ENCODE measurements around the gene CMTM5.
A peak's percentile ranks its signal among the peaks of the same experiment; 100 is the strongest.
"Not testable (repeated sequence)": the region's sequence is repeated elsewhere in the genome, so short reads cannot be mapped to it uniquely, and the experiment has no call there.

Gene CMTM5

DNA sequence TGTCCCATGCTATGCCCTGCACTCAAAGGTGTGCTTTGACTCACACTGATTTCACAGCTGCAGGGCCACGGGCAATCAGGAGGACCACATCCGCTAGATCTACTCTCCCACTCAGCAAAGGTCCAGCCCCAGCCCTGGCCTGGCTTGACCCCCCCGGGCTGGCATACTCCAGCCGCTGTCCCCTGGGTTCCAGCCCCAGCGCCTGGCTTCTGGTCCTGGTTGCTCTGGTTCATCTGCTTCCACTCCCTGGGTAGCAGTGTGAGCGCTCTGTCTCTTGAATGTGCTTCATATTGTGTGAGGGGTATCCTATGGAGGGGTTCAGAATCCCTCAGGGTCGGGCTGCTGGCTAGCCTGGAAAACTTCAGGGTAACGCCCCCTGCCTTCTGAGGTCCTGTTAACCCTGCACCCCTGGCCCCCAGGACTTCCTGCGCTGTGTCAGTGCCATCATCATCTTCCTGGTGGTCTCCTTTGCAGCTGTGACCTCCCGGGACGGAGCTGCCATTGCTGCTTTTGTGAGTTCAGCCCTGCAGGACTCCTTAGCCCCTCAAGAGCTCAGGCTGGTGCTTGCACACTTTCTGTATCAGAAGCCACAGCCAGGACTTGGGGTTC is 1.9 kb downstream of the CMTM5 start:
- no peak for DNase-seq (ENCODE audit: low read depth)

DNA sequence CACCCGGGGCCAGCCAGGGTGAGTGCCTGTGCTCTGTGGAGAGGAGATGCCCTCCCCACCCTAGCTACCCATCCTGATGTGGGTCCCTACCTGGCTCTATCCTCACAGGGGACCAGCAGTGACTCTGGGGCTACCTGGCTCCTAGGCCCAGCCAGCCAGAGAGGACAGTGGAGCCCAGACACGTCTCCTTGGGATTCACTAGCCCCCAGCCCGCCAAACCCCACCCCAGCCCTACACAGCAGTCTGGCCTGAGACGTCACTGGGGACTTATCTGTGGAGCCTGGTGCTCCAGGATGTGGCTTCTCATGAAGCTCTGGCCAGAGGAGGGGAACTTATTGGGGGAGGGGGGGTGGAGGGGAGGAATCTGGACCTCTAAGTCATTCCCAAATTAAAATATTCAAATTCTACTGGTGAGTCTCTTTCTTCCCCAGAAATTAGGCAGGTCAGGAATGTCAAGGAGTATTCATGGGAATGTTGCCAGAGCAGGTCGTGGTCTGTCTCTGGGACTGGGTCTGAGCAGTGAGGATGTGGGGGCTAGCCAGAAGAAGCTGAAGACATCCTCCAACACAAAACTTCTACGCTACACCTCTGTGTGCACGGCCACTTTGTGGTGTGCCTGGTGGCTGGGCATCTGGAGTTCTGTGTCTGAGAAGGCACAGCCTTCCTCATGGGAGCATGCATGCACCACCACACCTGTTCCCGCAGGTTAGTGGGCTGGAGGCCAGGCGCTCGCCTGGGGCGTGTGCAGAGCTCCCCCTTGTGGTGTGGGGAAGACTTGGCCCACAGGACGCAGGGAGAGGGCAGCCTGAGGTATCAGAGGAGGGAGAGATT is 2.7 kb downstream of the CMTM5 start:
- peak; percentile 23 for DNase-seq (ENCODE audit: low read depth)

DNA sequence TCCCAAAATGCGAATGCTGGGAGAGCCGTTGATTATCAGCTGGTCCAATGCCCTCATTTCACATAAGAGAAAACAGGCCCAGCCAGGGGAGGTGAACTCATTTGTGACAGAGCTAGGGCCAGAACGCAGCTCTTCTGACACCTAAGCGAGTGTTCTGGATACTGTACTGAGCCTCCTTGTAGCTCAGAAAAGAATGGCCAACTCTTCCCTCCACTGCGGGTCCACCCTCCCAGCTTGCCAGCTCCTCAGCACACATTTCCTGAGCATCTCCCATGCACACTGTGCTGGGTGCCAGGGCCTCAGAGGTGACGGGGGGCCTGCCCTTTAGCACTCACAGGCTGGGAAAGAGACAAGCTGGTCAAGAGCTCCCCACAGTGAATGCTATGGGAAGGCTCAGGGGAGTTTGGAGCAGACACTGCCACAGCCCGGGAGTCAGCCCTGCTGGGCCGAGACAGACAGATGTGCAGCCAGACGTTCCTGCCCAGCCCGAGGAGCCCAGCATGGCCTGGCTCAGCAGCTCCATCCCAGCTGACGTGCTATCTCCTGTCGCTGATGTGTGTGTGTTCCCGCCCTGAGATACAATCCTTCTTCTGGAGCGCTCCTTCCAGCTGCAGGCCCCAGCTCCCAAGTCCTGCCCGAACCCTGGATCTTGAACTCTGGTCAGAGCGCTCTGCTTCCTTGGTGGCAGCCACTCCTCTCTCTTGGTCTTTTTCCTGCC is 3.5 kb downstream of the CMTM5 start:
- DNase-seq (ENCODE audit: low read depth) = no peak

DNA sequence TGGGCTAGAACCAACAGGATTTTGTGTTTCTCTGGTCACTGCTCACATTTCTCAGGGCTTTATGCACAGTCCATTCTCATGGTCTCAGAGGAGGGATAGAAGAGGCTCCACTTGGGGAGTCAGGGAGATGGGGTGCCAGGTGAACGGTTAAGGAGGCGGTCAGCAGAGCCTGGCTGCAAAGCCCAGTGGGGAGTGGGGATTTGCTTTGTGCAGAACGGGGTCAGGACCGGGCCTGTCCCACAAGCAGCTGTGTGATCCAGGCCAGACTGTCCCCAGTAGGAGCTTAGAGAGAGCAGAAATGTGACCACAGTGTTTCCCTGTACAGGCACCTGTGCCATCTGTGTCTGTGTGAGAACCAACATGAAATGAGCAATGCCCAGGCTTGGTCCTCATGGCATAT is 4.1 kb downstream of the CMTM5 start:
- no peak for DNase-seq (ENCODE audit: low read depth)

DNA sequence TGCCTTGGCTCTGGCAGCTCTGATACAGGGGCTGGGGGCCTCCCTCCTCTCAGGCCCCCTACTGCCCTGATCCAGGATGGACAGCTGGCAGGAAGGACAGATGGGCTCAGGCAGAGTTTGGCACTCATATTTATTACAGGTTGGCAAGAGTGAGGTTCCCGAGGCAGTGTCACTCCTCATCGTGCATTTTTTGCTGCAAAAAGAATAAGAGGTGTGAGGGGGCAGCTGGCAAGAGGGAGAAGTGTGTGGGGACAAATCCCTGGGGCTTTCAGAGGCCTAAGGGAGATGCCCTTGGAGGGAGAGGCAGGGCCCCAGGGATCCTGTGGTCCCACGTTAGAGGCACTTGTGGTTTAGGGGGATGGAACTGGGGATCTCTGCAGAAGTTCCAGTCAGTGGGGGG is 5.0 kb downstream of the CMTM5 start:
- no peak for DNase-seq (ENCODE audit: low read depth)

DNA sequence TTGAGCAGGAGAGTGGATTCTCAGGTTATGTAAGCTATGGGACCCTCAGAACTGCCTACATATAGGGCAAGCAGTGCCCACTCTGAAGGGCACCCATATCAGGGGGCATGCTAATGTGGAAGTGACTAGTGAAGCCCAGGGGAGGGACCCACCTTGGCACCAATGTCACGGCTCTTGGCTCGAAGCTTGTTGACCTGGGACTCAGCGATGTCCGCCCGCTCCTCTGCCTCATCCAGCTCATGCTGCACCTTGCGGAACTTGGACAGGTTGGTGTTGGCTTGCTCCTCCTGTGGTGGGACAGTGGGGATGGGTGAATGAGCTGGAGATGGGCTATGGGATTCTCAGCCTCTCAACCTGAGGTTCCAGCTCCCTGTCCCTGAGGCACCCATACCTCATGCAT is 5.4 kb downstream of the CMTM5 start:
- no peak for DNase-seq (ENCODE audit: low read depth)

DNA sequence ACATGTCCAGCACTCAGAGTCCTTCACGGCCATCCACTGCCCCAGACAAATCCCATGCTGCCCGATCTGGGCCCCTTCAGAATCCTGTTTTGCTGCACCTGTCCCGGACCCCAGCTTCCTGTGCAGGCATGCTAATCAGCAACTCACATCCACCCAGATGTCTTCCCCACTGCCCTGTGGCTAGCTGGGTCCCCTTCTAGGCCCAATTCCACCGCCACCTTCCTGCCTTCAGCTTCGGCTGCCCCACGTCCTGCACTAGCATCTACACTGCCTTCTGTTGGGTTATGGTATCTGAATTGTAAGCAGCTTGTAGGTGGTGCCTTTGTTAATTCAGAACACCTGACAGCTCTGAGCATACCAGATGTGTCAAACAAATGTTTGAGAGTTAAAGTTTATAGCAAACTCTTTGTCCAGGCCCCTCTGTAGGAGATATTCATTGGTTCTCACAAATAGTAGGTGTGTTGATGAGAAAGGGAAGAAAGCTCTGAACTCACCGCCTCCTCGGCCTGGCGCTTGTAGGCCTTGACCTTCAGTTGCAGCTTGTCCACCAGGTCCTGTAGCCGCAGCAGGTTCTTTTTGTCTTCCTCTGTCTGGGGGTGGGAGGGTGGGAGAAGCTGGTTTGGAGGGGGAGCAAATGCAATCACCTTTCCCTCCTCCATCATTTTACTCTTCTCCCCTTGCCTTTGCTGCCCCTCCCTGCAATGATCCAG is 6.0 kb downstream of the CMTM5 start:
- DNase-seq (ENCODE audit: low read depth) = no peak

DNA sequence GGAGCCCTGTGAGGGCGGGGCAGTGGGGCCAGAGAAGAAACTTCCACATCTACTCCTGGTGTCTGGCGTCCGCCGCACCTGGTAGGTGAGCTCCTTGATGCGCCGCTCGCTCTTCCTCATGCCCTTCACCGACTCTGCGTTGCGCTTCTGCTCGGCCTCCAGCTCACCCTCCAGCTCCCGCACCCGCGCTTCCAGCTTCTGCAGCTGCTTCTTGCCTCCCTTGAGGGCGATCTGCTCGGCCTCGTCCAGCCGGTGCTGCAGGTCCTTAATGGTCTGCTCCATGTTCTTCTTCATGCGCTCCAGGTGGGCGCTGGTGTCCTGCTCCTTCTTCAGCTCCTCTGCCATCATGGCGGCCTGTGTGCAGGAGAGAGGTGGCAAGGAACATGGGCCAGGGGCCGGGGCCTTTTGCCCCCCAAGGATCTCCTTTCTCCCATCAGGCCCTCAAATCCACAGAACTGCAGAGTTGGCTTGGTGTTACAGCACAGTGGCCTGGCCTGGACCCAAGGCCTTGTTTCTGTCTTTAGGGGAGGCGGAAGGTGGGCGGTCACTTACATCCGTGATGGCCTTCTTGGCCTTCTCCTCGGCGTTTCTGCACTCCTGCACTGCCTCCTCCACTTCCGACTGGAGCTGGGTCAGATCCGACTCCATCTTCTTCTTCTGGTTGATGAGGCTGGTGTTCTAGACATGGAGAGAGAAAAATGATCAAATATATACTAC is 7.7 kb downstream of the CMTM5 start:
- DNase-seq (ENCODE audit: low read depth) = no peak

DNA sequence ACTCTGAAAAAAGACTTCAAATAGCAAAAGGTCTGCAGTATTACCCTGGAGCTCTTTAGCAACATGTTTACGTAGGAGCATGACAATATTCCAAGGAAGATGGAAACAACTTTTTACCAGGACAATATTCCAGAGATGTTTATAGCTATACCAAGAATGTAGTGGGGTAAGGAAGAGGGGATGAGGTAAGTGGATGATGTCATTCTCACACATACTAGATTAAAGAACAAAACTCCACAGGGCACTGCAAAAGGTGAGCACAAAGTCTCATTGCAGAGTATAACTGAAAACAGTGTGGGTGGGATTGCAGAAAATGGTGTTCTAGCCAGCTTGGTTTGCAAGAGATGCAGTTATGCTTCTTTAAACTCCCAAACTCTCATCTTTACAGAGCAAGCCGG is 8.4 kb downstream of the CMTM5 start:
- no peak for DNase-seq (ENCODE audit: low read depth)

DNA sequence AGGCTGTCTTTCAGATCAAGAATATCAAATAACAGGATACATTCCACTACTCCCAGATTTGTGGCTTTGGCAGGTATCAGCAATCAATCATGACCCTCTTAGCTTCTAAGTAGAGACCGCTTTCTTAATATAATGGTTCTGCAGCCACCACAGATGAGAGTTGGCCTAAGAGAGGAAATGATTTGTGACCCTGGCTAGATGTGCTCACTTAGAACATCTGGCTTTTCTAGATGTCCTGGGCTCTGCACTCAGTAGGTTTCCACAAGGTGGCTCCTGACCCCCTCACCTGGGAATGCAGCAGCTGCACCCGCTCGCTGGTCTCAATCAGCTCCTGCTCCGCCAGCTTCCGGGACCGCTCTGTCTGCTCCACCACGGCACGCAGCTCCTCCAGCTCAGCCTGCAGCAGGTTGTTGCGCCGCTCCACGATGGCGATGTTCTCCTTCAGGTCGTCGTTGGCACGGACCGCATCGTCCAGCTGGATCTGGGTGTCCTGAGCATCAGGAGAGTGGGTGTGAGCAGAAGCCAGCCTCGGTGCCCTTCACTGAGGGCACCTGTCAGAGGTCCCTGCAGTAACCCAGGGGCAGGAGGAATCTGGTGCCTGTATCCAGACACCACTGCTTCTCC is 8.9 kb downstream of the CMTM5 start:
- no peak for DNase-seq (ENCODE audit: low read depth)

DNA sequence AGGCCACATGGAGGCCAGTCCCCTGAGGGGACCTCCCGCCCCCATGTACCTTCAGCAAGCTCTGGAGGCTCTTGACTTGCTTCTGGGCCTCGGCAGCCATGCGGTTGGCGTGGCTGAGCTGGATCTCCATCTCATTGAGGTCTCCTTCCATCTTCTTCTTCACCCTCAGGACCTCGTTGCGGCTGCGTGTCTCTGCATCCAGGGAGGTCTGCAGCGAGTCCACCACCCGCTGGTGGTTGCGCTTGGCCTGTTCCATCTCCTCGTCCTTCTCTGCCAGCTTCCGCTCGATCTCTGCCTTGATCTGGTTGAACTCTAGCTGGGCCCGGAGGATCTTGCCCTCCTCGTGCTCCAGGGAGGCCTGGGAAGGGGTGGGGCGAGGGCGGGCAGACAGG is 9.4 kb downstream of the CMTM5 start:
- not testable (repeated sequence) for DNase-seq (ENCODE audit: low read depth)

DNA sequence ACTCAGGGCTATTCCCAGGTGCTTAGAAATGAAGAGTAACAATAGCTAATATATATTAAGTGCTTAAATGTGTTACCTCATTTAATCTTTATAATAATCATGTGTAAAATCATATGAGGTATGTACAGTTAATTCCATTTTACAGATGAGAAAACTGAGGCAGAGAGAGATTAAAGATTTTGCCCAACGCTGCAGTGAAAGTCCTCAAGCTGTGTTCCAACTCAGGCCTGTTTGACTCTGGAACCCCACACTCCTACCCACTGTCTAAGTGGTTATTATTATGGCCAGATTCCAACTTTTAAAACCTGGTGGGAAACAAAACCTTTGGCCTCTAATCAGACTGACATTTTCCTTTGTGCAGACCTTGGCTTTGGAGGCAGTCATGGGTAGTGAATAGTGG is 10.2 kb downstream of the CMTM5 start:
- no peak for DNase-seq (ENCODE audit: low read depth)

DNA sequence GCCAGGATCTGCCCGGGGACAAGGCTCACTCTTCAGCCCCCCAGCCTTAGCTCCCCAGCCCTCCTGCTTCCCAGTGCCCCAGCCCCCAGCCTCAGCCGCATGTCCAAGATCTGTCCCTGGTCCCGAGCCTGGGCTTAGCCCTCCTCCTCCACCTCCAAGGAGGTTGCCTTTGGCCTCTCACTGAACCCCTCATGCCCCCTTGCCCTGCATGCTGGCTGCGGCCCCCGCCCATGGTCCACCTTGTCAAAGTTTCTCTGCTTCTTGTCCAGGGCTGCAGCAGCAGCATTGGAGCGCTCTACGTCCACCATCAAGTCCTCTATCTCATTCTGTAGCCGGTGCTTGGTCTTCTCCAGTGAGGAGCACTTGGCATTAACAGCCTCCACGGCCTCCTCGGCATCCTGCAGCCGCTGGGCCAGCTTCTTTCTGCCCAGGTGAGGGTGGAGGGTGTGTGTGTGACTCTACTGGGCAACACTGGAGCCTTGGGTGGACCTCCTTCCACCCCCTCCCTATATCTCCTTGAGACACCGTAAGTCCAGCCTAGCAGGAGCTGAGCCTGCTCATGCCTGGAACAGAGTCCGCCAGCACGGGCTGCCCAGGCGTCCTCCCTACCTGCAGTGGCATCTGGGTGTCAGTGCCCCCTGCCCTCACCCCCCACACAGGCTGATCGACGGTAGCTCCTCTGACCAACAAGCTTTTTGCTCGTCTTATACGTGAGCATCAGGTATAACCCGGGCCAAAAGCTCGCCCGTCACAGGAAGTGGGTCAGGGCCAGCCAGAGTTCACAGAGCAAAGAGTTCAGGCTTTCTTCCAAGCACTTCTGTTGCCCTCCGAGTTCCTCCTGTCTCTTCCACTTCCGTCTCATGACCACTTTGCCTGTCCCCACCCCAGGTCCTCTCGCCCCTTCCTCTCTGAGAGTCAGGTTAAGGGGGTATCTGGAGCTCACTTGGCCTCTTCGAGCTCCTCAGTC is 11.4 kb downstream of the CMTM5 start:
- no peak for DNase-seq (ENCODE audit: low read depth)

DNA sequence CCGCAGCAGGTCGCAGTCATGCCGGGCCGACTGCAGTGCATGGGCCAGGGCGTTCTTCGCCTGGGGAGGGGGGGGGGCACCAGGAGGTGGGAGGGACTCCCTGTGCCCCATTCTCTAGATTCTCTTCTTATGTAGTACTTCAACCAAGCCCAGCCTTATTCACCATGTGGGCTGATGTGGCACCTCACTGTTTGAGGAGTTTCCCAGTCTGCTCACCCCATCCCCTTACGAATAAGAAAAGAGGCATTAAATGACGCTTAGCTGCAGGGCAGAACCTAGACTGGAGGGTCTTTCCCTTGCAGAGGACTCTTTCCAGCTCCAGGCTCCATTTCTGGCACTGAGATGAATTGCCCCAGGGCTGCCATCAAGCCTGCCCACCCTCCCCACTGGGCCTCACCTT is 12.2 kb downstream of the CMTM5 start:
- no peak for DNase-seq (ENCODE audit: low read depth)

DNA sequence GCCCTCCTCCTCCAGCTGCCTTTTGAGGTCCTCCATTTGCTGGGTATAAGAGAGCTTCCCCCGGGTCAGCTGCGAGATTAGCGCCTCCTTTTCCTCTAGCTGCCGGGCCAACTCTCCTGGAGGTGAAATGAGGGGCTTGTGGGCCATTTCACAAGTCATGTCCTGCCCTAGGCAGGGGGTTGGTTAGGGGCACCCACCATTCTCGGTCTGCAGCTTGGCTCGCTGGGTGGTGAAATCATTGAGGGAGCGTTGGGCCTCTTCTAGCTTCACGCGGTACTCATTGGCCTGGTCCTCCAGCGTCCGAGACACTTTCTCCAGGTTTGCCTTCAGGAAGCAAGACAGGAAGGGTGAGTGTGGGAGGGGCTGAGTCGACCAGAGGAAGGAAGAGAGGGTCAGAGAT is 12.6 kb downstream of the CMTM5 start:
- no peak for DNase-seq (ENCODE audit: low read depth)

DNA sequence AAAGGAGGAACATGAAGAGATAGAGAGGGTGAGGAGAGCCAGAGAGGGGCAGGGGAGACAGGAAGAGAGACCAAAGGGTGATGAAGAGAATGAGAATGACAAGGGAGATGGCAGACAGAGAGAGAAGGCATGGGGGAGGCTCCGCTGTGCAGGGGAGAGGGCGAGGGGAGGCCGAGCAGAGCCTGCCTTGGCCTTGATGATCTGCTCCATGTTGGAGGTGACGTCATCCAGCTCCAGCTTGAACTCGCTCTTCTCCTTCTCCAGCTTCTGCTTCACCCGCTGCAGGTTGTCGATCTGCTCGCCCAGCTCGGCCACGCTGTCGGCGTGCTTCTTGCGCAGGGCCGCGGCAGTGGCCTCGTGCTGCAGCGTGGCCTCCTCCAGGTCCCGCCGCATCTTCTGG is 13.0 kb downstream of the CMTM5 start:
- DNase-seq (ENCODE audit: low read depth) = not testable (repeated sequence)

DNA sequence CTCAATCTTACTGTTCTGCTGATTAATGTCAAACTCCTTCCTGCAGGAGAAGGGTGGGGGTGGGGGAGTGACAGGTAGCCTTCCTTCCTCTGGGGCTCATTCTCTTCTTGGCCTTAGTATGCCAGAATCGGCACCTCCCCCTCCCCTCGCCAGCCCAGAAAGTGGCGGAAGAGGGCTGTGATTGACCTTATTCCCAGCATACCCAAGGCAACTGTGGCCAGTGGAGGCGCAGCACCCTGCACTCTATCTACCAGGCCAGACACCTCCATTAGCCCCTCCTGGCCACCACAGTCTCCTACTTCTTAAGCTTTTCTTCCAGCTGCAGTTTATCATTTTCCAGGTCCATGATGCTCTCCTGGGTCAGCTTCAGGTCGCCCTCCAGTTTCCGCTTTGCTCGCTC is 15.8 kb downstream of the CMTM5 start:
- DNase-seq (ENCODE audit: low read depth) = no peak

DNA sequence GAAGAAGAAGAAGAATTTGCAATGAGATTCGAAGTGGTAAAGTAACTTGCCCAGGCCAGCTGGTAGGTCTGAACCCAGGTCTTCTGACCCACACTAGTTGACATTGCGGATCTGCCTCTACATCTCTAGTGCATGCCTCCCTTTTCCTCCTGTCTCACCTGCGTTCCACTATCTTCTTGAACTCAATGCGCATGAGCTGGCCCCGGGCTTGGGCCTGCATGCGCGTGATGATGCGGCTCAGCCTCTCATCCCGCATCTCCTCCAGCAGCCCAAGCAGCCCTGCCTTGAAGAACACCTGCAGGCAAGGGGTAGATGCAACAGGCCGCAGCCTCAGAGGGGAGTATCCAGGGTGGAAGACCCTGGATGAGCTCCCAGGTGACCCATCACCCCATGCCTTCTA is 19.3 kb downstream of the CMTM5 start:
- no peak for DNase-seq (ENCODE audit: low read depth)

DNA sequence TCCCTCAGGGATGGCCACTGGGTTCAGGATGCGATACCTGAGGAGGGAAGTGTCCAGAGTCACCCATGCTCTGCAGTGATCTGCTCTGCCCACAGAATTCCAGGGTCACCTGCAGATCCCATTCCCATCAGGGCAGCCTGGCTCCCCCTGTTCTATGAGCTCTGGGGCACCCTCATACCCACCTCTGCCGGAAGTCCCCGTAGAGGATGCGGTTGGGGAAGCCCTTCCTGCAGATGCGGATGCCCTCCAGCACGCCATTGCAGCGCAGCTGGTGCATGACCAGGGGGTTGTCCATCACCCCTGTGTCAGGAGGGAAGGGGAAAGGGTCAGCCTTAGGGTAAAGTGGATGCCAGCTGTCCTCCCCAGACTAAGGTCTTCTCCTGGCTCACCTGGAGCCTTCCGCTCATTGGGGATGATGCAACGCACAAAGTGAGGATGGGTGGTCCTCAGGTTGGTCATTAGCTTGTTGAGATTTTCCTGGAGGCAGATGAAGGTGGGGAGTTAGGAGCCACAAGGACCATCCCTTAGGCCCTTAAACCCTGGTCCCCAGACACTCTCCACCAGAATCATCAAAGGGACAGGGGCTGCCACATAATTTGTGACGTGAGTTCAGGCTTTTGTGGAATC is 20.0 kb downstream of the CMTM5 start:
- DNase-seq (ENCODE audit: low read depth) = no peak

DNA sequence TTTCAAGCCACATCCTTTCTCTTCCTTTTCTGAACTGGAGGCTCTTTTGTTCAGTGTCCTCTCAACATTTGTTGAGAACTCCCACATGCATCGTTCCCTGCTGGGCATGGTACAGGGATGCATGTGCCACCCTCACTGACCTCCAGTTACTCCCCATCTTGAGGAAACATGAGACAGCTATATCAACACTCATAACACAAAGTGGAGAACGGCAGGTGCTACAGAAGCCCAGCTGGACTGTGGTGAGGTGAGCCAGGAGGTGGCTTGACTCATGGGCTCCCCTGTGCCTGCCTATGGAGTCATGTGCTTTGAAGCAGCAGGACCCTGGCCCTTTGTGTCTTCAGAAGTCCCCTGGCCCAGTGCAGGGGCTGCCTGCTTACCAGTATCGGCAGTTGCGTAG is 21.5 kb downstream of the CMTM5 start:
- DNase-seq (ENCODE audit: low read depth) = no peak

Measured in iris pigment epithelial cell (primary cell).